ENCODE data around the gene ANKRD28.

The ANKRD28 gene

DNA sequence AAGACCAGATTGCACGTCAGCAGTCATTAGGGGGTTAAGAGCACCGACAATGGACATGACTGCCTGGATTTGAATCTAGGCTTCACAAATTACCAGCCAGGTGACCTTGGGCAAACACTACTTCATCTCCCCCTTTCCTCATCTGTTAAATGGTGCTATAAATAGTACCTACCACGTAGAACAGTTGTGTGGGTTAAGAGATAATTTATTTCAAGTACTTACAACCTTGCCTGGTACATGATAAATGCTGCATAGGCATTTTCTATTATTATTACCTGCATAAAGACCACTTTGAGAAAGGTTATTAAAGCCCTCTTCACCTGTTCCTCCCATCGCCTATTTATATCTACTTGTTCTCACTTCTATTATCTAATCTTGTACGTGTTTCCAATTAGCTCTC is 131.5 kb downstream of the ANKRD28 start:
- Histone ChIP-seq H3K79me2 (ENCODE audit: insufficient read depth, low read length) (no peaks in the 10 kb centered on the region), H3K4me1 (ENCODE audit: insufficient read depth, low read length, severe bottlenecking) (no peaks in the 10 kb centered on the region), H3K4me3 (ENCODE audit: low read depth, low read length, poor library complexity, severe bottlenecking) (no peak overlapping the region), H3K4me2 (ENCODE audit: low read length) (no peak overlapping the region), H3K27me3 (ENCODE audit: insufficient read depth, low read length) (no peaks in the 10 kb centered on the region), H2AFZ (ENCODE audit: low read length) (no peak overlapping the region), H3K9ac (ENCODE audit: low read length) (no peak overlapping the region), H3F3A (ENCODE audit: insufficient read depth, low read length) (no peaks in the 10 kb centered on the region), H3K27ac (ENCODE audit: low read depth, low read length, poor library complexity, severe bottlenecking) (no peak overlapping the region), H3K9me3 (ENCODE audit: low read length) (no peaks in the 10 kb centered on the region), H3K9me2 (ENCODE audit: low read depth, low read length) (no peaks in the 10 kb centered on the region), H4K20me1 (ENCODE audit: insufficient read depth, low read length) (no peaks in the 10 kb centered on the region), H3K36me3 (ENCODE audit: insufficient read depth, low read length) (peaks cover 29% of the 10 kb centered on the region)
- TF ChIP-seq EZH2 (IDR thresholded peaks at IDR 0.05; ENCODE audit: borderline replicate concordance, low read length): no peak
- TF ChIP-seq, protein P1, sequence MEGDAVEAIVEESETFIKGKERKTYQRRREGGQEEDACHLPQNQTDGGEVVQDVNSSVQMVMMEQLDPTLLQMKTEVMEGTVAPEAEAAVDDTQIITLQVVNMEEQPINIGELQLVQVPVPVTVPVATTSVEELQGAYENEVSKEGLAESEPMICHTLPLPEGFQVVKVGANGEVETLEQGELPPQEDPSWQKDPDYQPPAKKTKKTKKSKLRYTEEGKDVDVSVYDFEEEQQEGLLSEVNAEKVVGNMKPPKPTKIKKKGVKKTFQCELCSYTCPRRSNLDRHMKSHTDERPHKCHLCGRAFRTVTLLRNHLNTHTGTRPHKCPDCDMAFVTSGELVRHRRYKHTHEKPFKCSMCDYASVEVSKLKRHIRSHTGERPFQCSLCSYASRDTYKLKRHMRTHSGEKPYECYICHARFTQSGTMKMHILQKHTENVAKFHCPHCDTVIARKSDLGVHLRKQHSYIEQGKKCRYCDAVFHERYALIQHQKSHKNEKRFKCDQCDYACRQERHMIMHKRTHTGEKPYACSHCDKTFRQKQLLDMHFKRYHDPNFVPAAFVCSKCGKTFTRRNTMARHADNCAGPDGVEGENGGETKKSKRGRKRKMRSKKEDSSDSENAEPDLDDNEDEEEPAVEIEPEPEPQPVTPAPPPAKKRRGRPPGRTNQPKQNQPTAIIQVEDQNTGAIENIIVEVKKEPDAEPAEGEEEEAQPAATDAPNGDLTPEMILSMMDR (IDR thresholded peaks at IDR 0.05; ENCODE audit: low read length): no peak

DNA sequence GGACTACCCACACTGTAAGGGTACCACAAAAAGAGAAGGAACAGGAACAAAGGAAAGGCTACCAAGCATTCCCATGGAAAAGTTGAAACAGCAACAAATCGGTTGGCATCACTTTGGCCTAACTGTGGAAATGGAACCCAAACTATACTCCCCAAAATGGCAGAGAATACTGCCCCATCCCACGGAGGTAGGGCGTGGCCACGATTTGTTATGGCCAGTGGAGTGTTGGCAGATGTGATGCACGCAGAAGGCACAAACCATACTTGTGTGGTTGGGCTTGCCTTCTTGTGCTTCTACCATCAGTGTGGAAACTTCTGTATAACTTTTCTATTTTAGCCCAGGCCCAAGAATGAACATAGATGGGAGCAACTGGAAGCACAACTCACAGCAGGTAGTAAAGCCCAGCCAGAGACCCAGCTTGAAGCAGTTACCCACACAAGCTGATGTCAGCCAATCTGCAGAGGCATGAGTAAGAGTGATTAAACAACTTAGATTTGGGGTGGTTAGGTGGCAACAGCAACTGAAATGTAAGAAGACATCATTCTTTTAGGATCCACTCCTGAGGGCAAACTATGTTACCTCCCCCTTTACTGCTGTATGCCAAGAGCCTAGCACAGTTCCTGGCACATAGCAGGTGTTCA is 132.1 kb downstream of the ANKRD28 start:
- Histone ChIP-seq H3K36me3 (ENCODE audit: insufficient read depth, low read length) (peaks cover 22% of the 10 kb centered on the region), H4K20me1 (ENCODE audit: insufficient read depth, low read length) (no peaks in the 10 kb centered on the region), H3K9ac (ENCODE audit: low read length) (no peak overlapping the region), H3K9me3 (ENCODE audit: low read length) (no peaks in the 10 kb centered on the region), H3K9me2 (ENCODE audit: low read depth, low read length) (no peaks in the 10 kb centered on the region), H3K4me2 (ENCODE audit: low read length) (no peak overlapping the region), H2AFZ (ENCODE audit: low read length) (no peak overlapping the region), H3F3A (ENCODE audit: insufficient read depth, low read length) (no peaks in the 10 kb centered on the region), H3K27ac (ENCODE audit: low read depth, low read length, poor library complexity, severe bottlenecking) (no peak overlapping the region), H3K4me3 (ENCODE audit: low read depth, low read length, poor library complexity, severe bottlenecking) (no peak overlapping the region), H3K27me3 (ENCODE audit: insufficient read depth, low read length) (no peaks in the 10 kb centered on the region), H3K79me2 (ENCODE audit: insufficient read depth, low read length) (no peaks in the 10 kb centered on the region), H3K4me1 (ENCODE audit: insufficient read depth, low read length, severe bottlenecking) (no peaks in the 10 kb centered on the region)
- TF ChIP-seq, protein P1 (IDR thresholded peaks at IDR 0.05; ENCODE audit: low read length): no peak
- no peak for TF ChIP-seq EZH2 (IDR thresholded peaks at IDR 0.05; ENCODE audit: borderline replicate concordance, low read length)

DNA sequence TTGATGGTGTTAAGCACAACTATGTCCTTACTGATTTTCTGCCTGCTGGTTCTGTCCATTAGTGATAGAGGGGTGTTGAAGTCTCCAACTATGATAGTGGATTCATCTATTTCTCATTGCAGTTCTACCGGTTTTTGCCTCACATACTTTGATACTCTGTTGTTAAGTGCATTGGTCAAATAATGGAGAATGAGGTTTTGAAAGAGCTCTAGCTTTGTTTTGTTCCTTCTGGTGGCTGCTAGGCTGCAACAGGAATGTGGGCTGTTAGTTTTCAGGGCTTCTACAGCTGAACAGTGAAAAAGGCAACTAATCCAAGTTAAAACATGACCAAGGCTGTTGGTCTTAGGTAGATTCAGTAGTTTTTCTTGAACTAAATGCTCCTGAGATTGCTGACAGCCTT is 133.6 kb downstream of the ANKRD28 start:
- no peak overlapping the region for H3K27ac ChIP-seq (ENCODE audit: low read depth, low read length, poor library complexity, severe bottlenecking)
- TF ChIP-seq, protein P1 (IDR thresholded peaks at IDR 0.05; ENCODE audit: low read length): no peak
- TF ChIP-seq EZH2 (IDR thresholded peaks at IDR 0.05; ENCODE audit: borderline replicate concordance, low read length): no peak
- no peaks in the 10 kb centered on the region for H3K4me1 ChIP-seq (ENCODE audit: insufficient read depth, low read length, severe bottlenecking)
- H3F3A ChIP-seq (ENCODE audit: insufficient read depth, low read length): no peaks in the 10 kb centered on the region
- no peak overlapping the region for H3K9ac ChIP-seq (ENCODE audit: low read length)
- no peaks in the 10 kb centered on the region for H3K9me3 ChIP-seq (ENCODE audit: low read length)
- no peaks in the 10 kb centered on the region for H4K20me1 ChIP-seq (ENCODE audit: insufficient read depth, low read length)
- no peaks in the 10 kb centered on the region for H3K9me2 ChIP-seq (ENCODE audit: low read depth, low read length)
- no peaks in the 10 kb centered on the region for H3K79me2 ChIP-seq (ENCODE audit: insufficient read depth, low read length)
- no peak overlapping the region for H2AFZ ChIP-seq (ENCODE audit: low read length)
- H3K4me3 ChIP-seq (ENCODE audit: low read depth, low read length, poor library complexity, severe bottlenecking): no peak overlapping the region
- H3K27me3 ChIP-seq (ENCODE audit: insufficient read depth, low read length): no peaks in the 10 kb centered on the region
- H3K4me2 ChIP-seq (ENCODE audit: low read length): no peak overlapping the region
- H3K36me3 ChIP-seq (ENCODE audit: insufficient read depth, low read length): peaks cover 12% of the 10 kb centered on the region
